Thoracic aorta (tissue), 2 donors: ENCODE data around the gene IP6K2. TPM values are rescaled to one million over a fixed set of nuclear protein-coding genes. Genes with fewer than 3 reads are reported as not detected.
"Not testable (repeated sequence)": the region's sequence is repeated elsewhere in the genome, so short reads cannot be mapped to it uniquely, and the experiment has no call there.

Experiments used
- ATAC-seq: fragments of 150-250 bp; one replicate; pipeline ENCODE4 v1.8.0; 2017; ENCODE audit warnings: low read depth; ENCODE audit not compliant: insufficient number of reproducible peaks, low FRiP score
- DNase-seq: peaks from one replicate; pipeline ENCODE4 v3.0.0-alpha.2; 2020; ENCODE audit warnings: low spot score
- H3K27ac ChIP-seq, 2 donors: fragments of 200-600 bp; sonication (generic); 1 replicate in 1 of 2; 2 replicates in 1 of 2; pipeline ENCODE4 v1.5.1; 2016; ENCODE audit warnings: mild to moderate bottlenecking in 2 of 2, moderate library complexity in 2 of 2
- H3K27me3 ChIP-seq: fragments of 200-600 bp; sonication (generic); replicated peaks from 2 replicates; pipeline ENCODE4 v1.6.0; 2016; ENCODE audit warnings: mild to moderate bottlenecking; ENCODE audit not compliant: insufficient read depth
- H3K36me3 ChIP-seq: fragments of 200-600 bp; sonication (generic); one replicate; pipeline ENCODE4 v1.5.1; 2016
- H3K4me1 ChIP-seq, 2 donors: fragments of 200-600 bp; sonication (generic); 1 replicate in 1 of 2; 2 replicates in 1 of 2; pipeline versions ENCODE4 v1.5.1 to v1.6.0; 2016; ENCODE audit warnings: low read depth in 2 of 2, mild to moderate bottlenecking in 1 of 2; ENCODE audit not compliant: control insufficient read depth in 1 of 2
- H3K4me3 ChIP-seq: fragments of 200-600 bp; sonication (generic); 2 replicates; pipeline ENCODE4 v1.5.1; 2016; ENCODE audit warnings: mild to moderate bottlenecking
- H3K9me3 ChIP-seq: fragments of 200-600 bp; sonication (generic); 2 replicates; pipeline ENCODE4 v1.5.1; 2016
- CTCF ChIP-seq: fragments of 200-600 bp; sonication (generic); IDR thresholded peaks from one replicate; pipeline ENCODE4 v1.5.1; 2019; ENCODE audit warnings: antibody characterized with exemption
- total RNA-seq, 2 donors: library from RNA; depleted of rRNA; stranded (reverse); fragments of >200 nt; gene quantifications; one replicate each; pipeline versions ENCODE4 v1.1.0 to v1.2.3, GENCODE V29; 2016

IP6K2 gene
- total RNA-seq, 2 donors from 2014 or later: 38.3 to 90.7 TPM

- Histone ChIP-seq H3K27ac (no peak overlapping the region), H3K9me3 (no peaks in the 10 kb centered on the region), H3K4me1 (peaks cover 17 to 39% of the 10 kb centered on the region in 2 donors), H3K36me3 (peaks cover 3% of the 10 kb centered on the region), H3K27me3 (no peaks in the 10 kb centered on the region), H3K4me3 (no peak overlapping the region)
- DNase-seq (no peak), ATAC-seq (no peak)
- TF ChIP-seq CTCF: no peak
Measured at GRCh38 chr3:48743773-48744172, 26.8 kb upstream of the IP6K2 start.

GRCh38 chr3:48741226-48741625 is 24.2 kb upstream of the IP6K2 start:
- not testable (repeated sequence) for H3K27me3 ChIP-seq, DNase-seq, ATAC-seq, H3K27ac ChIP-seq, H3K9me3 ChIP-seq, H3K4me3 ChIP-seq, H3K36me3 ChIP-seq
- H3K4me1 ChIP-seq: peaks cover 5 to 23% of the 10 kb centered on the region in 2 donors

GRCh38 chr3:48739955-48740823 is 23.2 kb upstream of the IP6K2 start:
- peaks cover 5 to 19% of the 10 kb centered on the region in 2 donors for H3K4me1 ChIP-seq
- H3K36me3 ChIP-seq: peaks cover 3% of the 10 kb centered on the region
- ATAC-seq (peak; percentile 57), DNase-seq (peak; percentile 58)
- H3K27me3 ChIP-seq: no peaks in the 10 kb centered on the region
- peak overlapping the region; percentile 3 for H3K4me3 ChIP-seq
- TF ChIP-seq CTCF: peak; percentile 73
- peak overlapping the region; percentile 47 to 52 for H3K27ac ChIP-seq
- no peaks in the 10 kb centered on the region for H3K9me3 ChIP-seq

GRCh38 chr3:48739617-48739954 is 22.6 kb upstream of the IP6K2 start:
- peaks cover 3% of the 10 kb centered on the region for H3K36me3 ChIP-seq
- peak overlapping the region; percentile 47 to 52 for H3K27ac ChIP-seq
- H3K4me1 ChIP-seq: peaks cover 5 to 19% of the 10 kb centered on the region in 2 donors
- peak overlapping the region; percentile 3 for H3K4me3 ChIP-seq
- DNase-seq (no peak), ATAC-seq (no peak)
- no peaks in the 10 kb centered on the region for H3K9me3 ChIP-seq
- no peaks in the 10 kb centered on the region for H3K27me3 ChIP-seq
- no peak for TF ChIP-seq CTCF

GRCh38 chr3:48738926-48739616 is 22.1 kb upstream of the IP6K2 start:
- ATAC-seq: no peak
- no peak for TF ChIP-seq CTCF

More at GRCh38 chr3:48738926-48739616, 22.1 kb upstream of the IP6K2 start:
- Histone ChIP-seq H3K4me1 (peaks cover 5 to 19% of the 10 kb centered on the region in 2 donors), H3K4me3 (no peak overlapping the region), H3K9me3 (no peaks in the 10 kb centered on the region), H3K36me3 (no peaks in the 10 kb centered on the region), H3K27ac (peak overlapping the region; percentile 47 to 52), H3K27me3 (no peaks in the 10 kb centered on the region)
- DNase-seq: no peak
